Measurements from ENCODE around the gene CCDC126.

Gene CCDC126

DNA sequence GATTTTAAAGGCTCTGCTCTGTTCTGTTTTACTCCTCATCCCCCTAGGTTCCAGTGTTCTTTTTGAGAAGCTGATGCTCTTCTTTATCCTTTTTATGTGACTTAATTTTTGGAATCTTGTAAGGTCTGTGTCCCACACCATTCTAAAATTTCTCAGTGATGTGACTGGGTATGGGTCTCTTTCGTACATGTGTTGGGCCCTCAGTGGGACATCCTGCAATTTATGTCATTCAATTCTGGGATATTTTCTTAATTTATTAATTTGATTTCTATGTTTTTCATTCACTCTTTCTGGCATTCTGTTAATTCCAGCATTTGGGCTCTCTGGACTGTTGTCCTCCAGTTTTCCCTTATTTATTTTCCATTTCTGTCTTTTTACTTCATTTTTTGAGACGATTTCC lies 19.4 kb downstream of the CCDC126 start:
- no peak for TF ChIP-seq ZNF10 (tag by site-specific recombination; IDR thresholded peaks at IDR 0.05)
- TF ChIP-seq, protein P1, sequence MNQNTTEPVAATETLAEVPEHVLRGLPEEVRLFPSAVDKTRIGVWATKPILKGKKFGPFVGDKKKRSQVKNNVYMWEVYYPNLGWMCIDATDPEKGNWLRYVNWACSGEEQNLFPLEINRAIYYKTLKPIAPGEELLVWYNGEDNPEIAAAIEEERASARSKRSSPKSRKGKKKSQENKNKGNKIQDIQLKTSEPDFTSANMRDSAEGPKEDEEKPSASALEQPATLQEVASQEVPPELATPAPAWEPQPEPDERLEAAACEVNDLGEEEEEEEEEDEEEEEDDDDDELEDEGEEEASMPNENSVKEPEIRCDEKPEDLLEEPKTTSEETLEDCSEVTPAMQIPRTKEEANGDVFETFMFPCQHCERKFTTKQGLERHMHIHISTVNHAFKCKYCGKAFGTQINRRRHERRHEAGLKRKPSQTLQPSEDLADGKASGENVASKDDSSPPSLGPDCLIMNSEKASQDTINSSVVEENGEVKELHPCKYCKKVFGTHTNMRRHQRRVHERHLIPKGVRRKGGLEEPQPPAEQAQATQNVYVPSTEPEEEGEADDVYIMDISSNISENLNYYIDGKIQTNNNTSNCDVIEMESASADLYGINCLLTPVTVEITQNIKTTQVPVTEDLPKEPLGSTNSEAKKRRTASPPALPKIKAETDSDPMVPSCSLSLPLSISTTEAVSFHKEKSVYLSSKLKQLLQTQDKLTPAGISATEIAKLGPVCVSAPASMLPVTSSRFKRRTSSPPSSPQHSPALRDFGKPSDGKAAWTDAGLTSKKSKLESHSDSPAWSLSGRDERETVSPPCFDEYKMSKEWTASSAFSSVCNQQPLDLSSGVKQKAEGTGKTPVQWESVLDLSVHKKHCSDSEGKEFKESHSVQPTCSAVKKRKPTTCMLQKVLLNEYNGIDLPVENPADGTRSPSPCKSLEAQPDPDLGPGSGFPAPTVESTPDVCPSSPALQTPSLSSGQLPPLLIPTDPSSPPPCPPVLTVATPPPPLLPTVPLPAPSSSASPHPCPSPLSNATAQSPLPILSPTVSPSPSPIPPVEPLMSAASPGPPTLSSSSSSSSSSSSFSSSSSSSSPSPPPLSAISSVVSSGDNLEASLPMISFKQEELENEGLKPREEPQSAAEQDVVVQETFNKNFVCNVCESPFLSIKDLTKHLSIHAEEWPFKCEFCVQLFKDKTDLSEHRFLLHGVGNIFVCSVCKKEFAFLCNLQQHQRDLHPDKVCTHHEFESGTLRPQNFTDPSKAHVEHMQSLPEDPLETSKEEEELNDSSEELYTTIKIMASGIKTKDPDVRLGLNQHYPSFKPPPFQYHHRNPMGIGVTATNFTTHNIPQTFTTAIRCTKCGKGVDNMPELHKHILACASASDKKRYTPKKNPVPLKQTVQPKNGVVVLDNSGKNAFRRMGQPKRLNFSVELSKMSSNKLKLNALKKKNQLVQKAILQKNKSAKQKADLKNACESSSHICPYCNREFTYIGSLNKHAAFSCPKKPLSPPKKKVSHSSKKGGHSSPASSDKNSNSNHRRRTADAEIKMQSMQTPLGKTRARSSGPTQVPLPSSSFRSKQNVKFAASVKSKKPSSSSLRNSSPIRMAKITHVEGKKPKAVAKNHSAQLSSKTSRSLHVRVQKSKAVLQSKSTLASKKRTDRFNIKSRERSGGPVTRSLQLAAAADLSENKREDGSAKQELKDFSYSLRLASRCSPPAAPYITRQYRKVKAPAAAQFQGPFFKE (tag by site-specific recombination; IDR thresholded peaks at IDR 0.05; ENCODE audit: borderline replicate concordance) = no peak
- TF ChIP-seq, protein P2, sequence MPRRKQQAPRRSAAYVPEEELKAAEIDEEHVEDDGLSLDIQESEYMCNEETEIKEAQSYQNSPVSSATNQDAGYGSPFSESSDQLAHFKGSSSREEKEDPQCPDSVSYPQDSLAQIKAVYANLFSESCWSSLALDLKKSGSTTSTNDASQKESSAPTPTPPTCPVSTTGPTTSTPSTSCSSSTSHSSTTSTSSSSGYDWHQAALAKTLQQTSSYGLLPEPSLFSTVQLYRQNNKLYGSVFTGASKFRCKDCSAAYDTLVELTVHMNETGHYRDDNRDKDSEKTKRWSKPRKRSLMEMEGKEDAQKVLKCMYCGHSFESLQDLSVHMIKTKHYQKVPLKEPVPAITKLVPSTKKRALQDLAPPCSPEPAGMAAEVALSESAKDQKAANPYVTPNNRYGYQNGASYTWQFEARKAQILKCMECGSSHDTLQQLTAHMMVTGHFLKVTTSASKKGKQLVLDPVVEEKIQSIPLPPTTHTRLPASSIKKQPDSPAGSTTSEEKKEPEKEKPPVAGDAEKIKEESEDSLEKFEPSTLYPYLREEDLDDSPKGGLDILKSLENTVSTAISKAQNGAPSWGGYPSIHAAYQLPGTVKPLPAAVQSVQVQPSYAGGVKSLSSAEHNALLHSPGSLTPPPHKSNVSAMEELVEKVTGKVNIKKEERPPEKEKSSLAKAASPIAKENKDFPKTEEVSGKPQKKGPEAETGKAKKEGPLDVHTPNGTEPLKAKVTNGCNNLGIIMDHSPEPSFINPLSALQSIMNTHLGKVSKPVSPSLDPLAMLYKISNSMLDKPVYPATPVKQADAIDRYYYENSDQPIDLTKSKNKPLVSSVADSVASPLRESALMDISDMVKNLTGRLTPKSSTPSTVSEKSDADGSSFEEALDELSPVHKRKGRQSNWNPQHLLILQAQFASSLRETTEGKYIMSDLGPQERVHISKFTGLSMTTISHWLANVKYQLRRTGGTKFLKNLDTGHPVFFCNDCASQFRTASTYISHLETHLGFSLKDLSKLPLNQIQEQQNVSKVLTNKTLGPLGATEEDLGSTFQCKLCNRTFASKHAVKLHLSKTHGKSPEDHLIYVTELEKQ (tag by site-specific recombination; IDR thresholded peaks at IDR 0.05; ENCODE audit: borderline replicate concordance) = no peak
- TF ChIP-seq ZNF133 (tag by site-specific recombination; IDR thresholded peaks at IDR 0.05) = peak; percentile 94
- TF ChIP-seq ZNF654 (tag by site-specific recombination; IDR thresholded peaks at IDR 0.05; ENCODE audit: low read depth) = no peak
- CTCF ChIA-PET = interaction anchor here (0.5 to 1.0 kb wide), 3 partner anchors 26 to 1922 kb away, joined by 3 to 4 read pairs (median 3); no protein-coding TSS in a partner anchor
- no peak overlapping the region for H3K4me3 ChIP-seq (ENCODE audit: low read depth, low read length)
- POLR2A ChIA-PET = no interaction called here
- H3K36me3 ChIP-seq (ENCODE audit: control insufficient read depth in 2 of 2, insufficient read depth in 1 of 2, low read length in 2 of 2) = peaks cover 6 to 7% of the 10 kb centered on the region in 2 experiments
- no peaks in the 10 kb centered on the region for H3K9me3 ChIP-seq (ENCODE audit: control insufficient read depth, insufficient read depth, low read depth, low read length)
- no peak overlapping the region for H3K27ac ChIP-seq (ENCODE audit: extremely low read depth, low read depth, low read length)
- H3K4me1 ChIP-seq (ENCODE audit: control insufficient read depth, insufficient read depth, low read length) = no peaks in the 10 kb centered on the region

DNA sequence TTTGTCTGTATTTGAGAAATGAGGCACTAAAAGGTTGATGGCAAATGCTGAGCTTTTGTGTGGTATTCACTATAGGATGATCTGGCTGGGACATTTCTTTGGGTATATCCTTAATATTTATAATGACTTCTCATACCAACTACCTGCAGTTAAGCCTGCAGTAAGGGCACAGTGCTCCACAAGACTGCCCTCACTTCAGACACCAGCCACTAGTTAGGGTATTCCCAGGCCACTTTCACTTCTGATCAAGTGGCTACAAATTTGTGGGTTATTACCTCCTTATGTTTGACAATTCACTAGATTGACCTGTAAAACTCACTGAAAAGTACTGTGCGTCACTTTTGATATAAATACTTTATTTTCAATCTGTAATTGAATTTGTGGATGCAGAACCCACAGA lies 20.3 kb downstream of the CCDC126 start:
- H3K4me1 ChIP-seq (ENCODE audit: control insufficient read depth, insufficient read depth, low read length) = no peaks in the 10 kb centered on the region
- ChIA-PET CTCF (interaction anchor here (0.6 to 0.7 kb wide), 2 partner anchors 26 to 35 kb away, joined by 3 to 6 read pairs; no protein-coding TSS in a partner anchor), POLR2A (interaction anchor here (0.6 kb wide), 1 partner anchor 56 kb away, joined by 4 read pairs; no protein-coding TSS in a partner anchor)
- H3K9me3 ChIP-seq (ENCODE audit: control insufficient read depth, insufficient read depth, low read depth, low read length) = no peaks in the 10 kb centered on the region
- H3K36me3 ChIP-seq (ENCODE audit: control insufficient read depth in 2 of 2, insufficient read depth in 1 of 2, low read length in 2 of 2) = peaks cover 1 to 7% of the 10 kb centered on the region in 2 experiments; a peak in 2 of 3 replicates
- no peak overlapping the region for H3K27ac ChIP-seq (ENCODE audit: extremely low read depth, low read depth, low read length)
- H3K4me3 ChIP-seq (ENCODE audit: low read depth, low read length) = no peak overlapping the region
- TF ChIP-seq ZFP3 (tag by site-specific recombination; IDR thresholded peaks at IDR 0.05; ENCODE audit: low read depth) (no peak), ZNF660 (tag by site-specific recombination; IDR thresholded peaks at IDR 0.05) (no peak), ZBTB1 (tag by site-specific recombination; IDR thresholded peaks at IDR 0.05) (no peak), ZNF623 (tag by site-specific recombination; IDR thresholded peaks at IDR 0.05) (no peak), SALL2 (tag by site-specific recombination; IDR thresholded peaks at IDR 0.05; ENCODE audit: borderline replicate concordance) (no peak), ZNF132 (tag by site-specific recombination; IDR thresholded peaks at IDR 0.05; ENCODE audit: borderline replicate concordance) (no peak), ZNF624 (tag by site-specific recombination; IDR thresholded peaks at IDR 0.05) (no peak), ZNF843 (tag by site-specific recombination; IDR thresholded peaks at IDR 0.05) (no peak), ZNF404 (tag by site-specific recombination; IDR thresholded peaks at IDR 0.05) (no peak), ZNF571 (tag by site-specific recombination; IDR thresholded peaks at IDR 0.05) (no peak), KLF8 (tag by site-specific recombination; IDR thresholded peaks at IDR 0.05) (no peak), ZNF292 (tag by site-specific recombination; IDR thresholded peaks at IDR 0.05; ENCODE audit: borderline replicate concordance, low read depth) (no peak)
- TF ChIP-seq, protein P3, sequence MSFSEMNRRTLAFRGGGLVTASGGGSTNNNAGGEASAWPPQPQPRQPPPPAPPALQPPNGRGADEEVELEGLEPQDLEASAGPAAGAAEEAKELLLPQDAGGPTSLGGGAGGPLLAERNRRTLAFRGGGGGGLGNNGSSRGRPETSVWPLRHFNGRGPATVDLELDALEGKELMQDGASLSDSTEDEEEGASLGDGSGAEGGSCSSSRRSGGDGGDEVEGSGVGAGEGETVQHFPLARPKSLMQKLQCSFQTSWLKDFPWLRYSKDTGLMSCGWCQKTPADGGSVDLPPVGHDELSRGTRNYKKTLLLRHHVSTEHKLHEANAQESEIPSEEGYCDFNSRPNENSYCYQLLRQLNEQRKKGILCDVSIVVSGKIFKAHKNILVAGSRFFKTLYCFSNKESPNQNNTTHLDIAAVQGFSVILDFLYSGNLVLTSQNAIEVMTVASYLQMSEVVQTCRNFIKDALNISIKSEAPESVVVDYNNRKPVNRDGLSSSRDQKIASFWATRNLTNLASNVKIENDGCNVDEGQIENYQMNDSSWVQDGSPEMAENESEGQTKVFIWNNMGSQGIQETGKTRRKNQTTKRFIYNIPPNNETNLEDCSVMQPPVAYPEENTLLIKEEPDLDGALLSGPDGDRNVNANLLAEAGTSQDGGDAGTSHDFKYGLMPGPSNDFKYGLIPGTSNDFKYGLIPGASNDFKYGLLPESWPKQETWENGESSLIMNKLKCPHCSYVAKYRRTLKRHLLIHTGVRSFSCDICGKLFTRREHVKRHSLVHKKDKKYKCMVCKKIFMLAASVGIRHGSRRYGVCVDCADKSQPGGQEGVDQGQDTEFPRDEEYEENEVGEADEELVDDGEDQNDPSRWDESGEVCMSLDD (tag by site-specific recombination; IDR thresholded peaks at IDR 0.05) = no peak
- TF ChIP-seq, protein P4, sequence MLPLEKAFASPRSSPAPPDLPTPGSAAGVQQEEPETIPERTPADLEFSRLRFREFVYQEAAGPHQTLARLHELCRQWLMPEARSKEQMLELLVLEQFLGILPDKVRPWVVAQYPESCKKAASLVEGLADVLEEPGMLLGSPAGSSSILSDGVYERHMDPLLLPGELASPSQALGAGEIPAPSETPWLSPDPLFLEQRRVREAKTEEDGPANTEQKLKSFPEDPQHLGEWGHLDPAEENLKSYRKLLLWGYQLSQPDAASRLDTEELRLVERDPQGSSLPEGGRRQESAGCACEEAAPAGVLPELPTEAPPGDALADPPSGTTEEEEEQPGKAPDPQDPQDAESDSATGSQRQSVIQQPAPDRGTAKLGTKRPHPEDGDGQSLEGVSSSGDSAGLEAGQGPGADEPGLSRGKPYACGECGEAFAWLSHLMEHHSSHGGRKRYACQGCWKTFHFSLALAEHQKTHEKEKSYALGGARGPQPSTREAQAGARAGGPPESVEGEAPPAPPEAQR (tag by site-specific recombination; IDR thresholded peaks at IDR 0.05) = no peak
- TF ChIP-seq, protein P5, sequence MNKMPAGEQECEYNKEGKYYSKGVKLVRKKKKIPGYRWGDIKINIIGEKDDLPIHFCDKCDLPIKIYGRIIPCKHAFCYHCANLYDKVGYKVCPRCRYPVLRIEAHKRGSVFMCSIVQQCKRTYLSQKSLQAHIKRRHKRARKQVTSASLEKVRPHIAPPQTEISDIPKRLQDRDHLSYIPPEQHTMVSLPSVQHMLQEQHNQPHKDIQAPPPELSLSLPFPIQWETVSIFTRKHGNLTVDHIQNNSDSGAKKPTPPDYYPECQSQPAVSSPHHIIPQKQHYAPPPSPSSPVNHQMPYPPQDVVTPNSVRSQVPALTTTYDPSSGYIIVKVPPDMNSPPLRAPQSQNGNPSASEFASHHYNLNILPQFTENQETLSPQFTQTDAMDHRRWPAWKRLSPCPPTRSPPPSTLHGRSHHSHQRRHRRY (tag by site-specific recombination; IDR thresholded peaks at IDR 0.05) = no peak
